Osteoblast (primary cell): Measurements from ENCODE around the gene TRRAP. TPM values are rescaled to one million over a fixed set of nuclear protein-coding genes. Genes with fewer than 3 reads are reported as not detected.

ENCODE experiments used
- DNase-seq: peaks from one replicate; pipeline ENCODE4 v3.0.0; 2011; ENCODE audit warnings: low spot score, mixed read lengths; ENCODE audit not compliant: insufficient read length; ENCODE audit errors: missing footprints
- H2AFZ ChIP-seq: 2 replicates; pipeline ENCODE4 v1.6.0; 2011; ENCODE audit warnings: mild to moderate bottlenecking, low read length
- H3K27ac ChIP-seq: 2 replicates; pipeline ENCODE4 v1.5.1; 2011; ENCODE audit warnings: mild to moderate bottlenecking, low read depth, low read length, moderate library complexity
- H3K27me3 ChIP-seq: 2 replicates; pipeline ENCODE4 v1.6.0; 2012; ENCODE audit warnings: mild to moderate bottlenecking, control low read depth, inconsistent platforms, low read length, moderate library complexity; ENCODE audit not compliant: insufficient read depth
- H3K36me3 ChIP-seq: 2 replicates; pipeline ENCODE4 v1.5.1; 2011; ENCODE audit warnings: mild to moderate bottlenecking, low read length, control low read depth, moderate library complexity; ENCODE audit not compliant: insufficient read depth
- H3K4me1 ChIP-seq: 2 replicates; pipeline ENCODE4 v1.5.1; 2011; ENCODE audit warnings: mild to moderate bottlenecking, low read length, control low read depth, moderate library complexity; ENCODE audit not compliant: insufficient read depth
- H3K4me2 ChIP-seq: 2 replicates; pipeline ENCODE4 v1.6.0; 2011; ENCODE audit warnings: mild to moderate bottlenecking, low read length; ENCODE audit not compliant: insufficient read depth
- H3K4me3 ChIP-seq: fragments of 200-600 bp; sonication (generic); 3 replicates; pipeline ENCODE4 v1.5.1; 2012; ENCODE audit warnings: mild to moderate bottlenecking, low read length, inconsistent platforms; ENCODE audit not compliant: insufficient read depth
- H3K79me2 ChIP-seq: 2 replicates; pipeline ENCODE4 v1.6.0; 2012; ENCODE audit warnings: mild to moderate bottlenecking, low read length, control low read depth, inconsistent platforms; ENCODE audit not compliant: insufficient read depth
- H3K9me3 ChIP-seq: 2 replicates; pipeline ENCODE4 v1.5.1; 2011; ENCODE audit warnings: low read depth, low read length, control low read depth
- H4K20me1 ChIP-seq: 2 replicates; pipeline ENCODE4 v1.6.0; 2012; ENCODE audit warnings: mild to moderate bottlenecking, low read length, control low read depth; ENCODE audit not compliant: insufficient read depth
- CTCF ChIP-seq: IDR thresholded peaks from 2 replicates; pipeline ENCODE4 v1.5.1; 2011; ENCODE audit warnings: mild to moderate bottlenecking, low read depth, low read length, moderate library complexity; ENCODE audit errors: extremely low read depth
- total RNA-seq: library from RNA; depleted of rRNA; stranded (reverse); fragments of >200 nt; gene quantifications from 2 replicates; pipeline ENCODE4 v1.2.3, GENCODE V29; 2012

Gene TRRAP
- total RNA-seq, 1 donor = 17.7 TPM

GRCh38 chr7:98864731-98865453 lies 13.4 kb upstream of the TRRAP start:
- H3K4me3 ChIP-seq = no peak overlapping the region
- TF ChIP-seq CTCF = no peak
- no peaks in the 10 kb centered on the region for H3K9me3 ChIP-seq
- H3K27ac ChIP-seq = no peak overlapping the region
- H3K79me2 ChIP-seq = no peaks in the 10 kb centered on the region
- H3K27me3 ChIP-seq = peaks cover 22% of the 10 kb centered on the region
- H3K36me3 ChIP-seq = no peaks in the 10 kb centered on the region
- H4K20me1 ChIP-seq = no peaks in the 10 kb centered on the region
- peaks cover 10% of the 10 kb centered on the region for H3K4me1 ChIP-seq
- H2AFZ ChIP-seq = no peak overlapping the region
- H3K4me2 ChIP-seq = no peak overlapping the region
- DNase-seq = no peak

- H3K4me1 ChIP-seq = peaks cover 10% of the 10 kb centered on the region
- H3K27ac ChIP-seq = no peak overlapping the region
- H3K4me2 ChIP-seq = no peak overlapping the region
- TF ChIP-seq CTCF = no peak
- no peak overlapping the region for H3K4me3 ChIP-seq
- H3K27me3 ChIP-seq = peaks cover 26% of the 10 kb centered on the region
- H2AFZ ChIP-seq = no peak overlapping the region
- DNase-seq = no peak
- no peaks in the 10 kb centered on the region for H4K20me1 ChIP-seq
- H3K36me3 ChIP-seq = no peaks in the 10 kb centered on the region
- no peaks in the 10 kb centered on the region for H3K9me3 ChIP-seq
- no peaks in the 10 kb centered on the region for H3K79me2 ChIP-seq
Observed at GRCh38 chr7:98866351-98866750, 12.0 kb upstream of the TRRAP start.

GRCh38 chr7:98866765-98867164 lies 11.6 kb upstream of the TRRAP start:
- H3K9me3 ChIP-seq = no peaks in the 10 kb centered on the region
- peaks cover 10% of the 10 kb centered on the region for H3K4me1 ChIP-seq
- H3K27me3 ChIP-seq = peaks cover 26% of the 10 kb centered on the region
- no peak for TF ChIP-seq CTCF
- no peaks in the 10 kb centered on the region for H3K36me3 ChIP-seq
- H3K4me3 ChIP-seq = no peak overlapping the region
- DNase-seq = no peak
- no peak overlapping the region for H2AFZ ChIP-seq
- H4K20me1 ChIP-seq = no peaks in the 10 kb centered on the region
- H3K4me2 ChIP-seq = no peak overlapping the region
- H3K27ac ChIP-seq = no peak overlapping the region
- H3K79me2 ChIP-seq = no peaks in the 10 kb centered on the region

GRCh38 chr7:98868450-98868849 lies 9.9 kb upstream of the TRRAP start:
- Histone ChIP-seq H3K9me3 (no peaks in the 10 kb centered on the region), H3K79me2 (no peaks in the 10 kb centered on the region), H3K36me3 (no peaks in the 10 kb centered on the region), H4K20me1 (no peaks in the 10 kb centered on the region), H2AFZ (no peak overlapping the region), H3K4me2 (no peak overlapping the region), H3K27ac (no peak overlapping the region), H3K4me3 (no peak overlapping the region), H3K27me3 (peaks cover 26% of the 10 kb centered on the region), H3K4me1 (peaks cover 10% of the 10 kb centered on the region)
- DNase-seq = no peak
- no peak for TF ChIP-seq CTCF
